ENCODE data around the gene CDH1. TPM values are rescaled to one million over a fixed set of nuclear protein-coding genes. Genes with fewer than 3 reads are reported as not detected.

CDH1 gene
- total RNA-seq, 1 donor = not detected

GRCh38 chr16:68700831-68701230 is 36.3 kb upstream of the CDH1 start:
- no peak for TF ChIP-seq CTCF (IDR thresholded peaks at IDR 0.05; ENCODE audit: insufficient read depth, low read length)
- no peak overlapping the region for H3K4me3 ChIP-seq (ENCODE audit: low read depth, low read length)
- no peak for DNase-seq (ENCODE audit: low read depth)

GRCh38 chr16:68704232-68704867 is 32.7 kb upstream of the CDH1 start:
- no peak overlapping the region for H3K4me3 ChIP-seq (ENCODE audit: low read depth, low read length)
- TF ChIP-seq CTCF (IDR thresholded peaks at IDR 0.05; ENCODE audit: insufficient read depth, low read length) = peak; percentile 86
- peak; percentile 65 for DNase-seq (ENCODE audit: low read depth)

GRCh38 chr16:68707340-68708152 is 29.5 kb upstream of the CDH1 start:
- no peak overlapping the region for H3K4me3 ChIP-seq (ENCODE audit: low read depth, low read length)
- TF ChIP-seq CTCF (IDR thresholded peaks at IDR 0.05; ENCODE audit: insufficient read depth, low read length) = peak; percentile 7
- DNase-seq (ENCODE audit: low read depth) = no peak

- H3K4me3 ChIP-seq (ENCODE audit: low read depth, low read length) = no peak overlapping the region
- no peak for DNase-seq (ENCODE audit: low read depth)
- TF ChIP-seq CTCF (IDR thresholded peaks at IDR 0.05; ENCODE audit: insufficient read depth, low read length) = no peak
Observed at GRCh38 chr16:68710211-68710610, 26.9 kb upstream of the CDH1 start.

- no peak for TF ChIP-seq CTCF (IDR thresholded peaks at IDR 0.05; ENCODE audit: insufficient read depth, low read length)
- H3K4me3 ChIP-seq (ENCODE audit: low read depth, low read length) = no peak overlapping the region
- DNase-seq (ENCODE audit: low read depth) = no peak
Observed at GRCh38 chr16:68711421-68712139, 25.5 kb upstream of the CDH1 start.

- TF ChIP-seq CTCF (IDR thresholded peaks at IDR 0.05; ENCODE audit: insufficient read depth, low read length) = no peak
- no peak for DNase-seq (ENCODE audit: low read depth)
- no peak overlapping the region for H3K4me3 ChIP-seq (ENCODE audit: low read depth, low read length)
Observed at GRCh38 chr16:68713361-68713760, 23.7 kb upstream of the CDH1 start.
